NT2/D1 (cell line): ENCODE measurements around the gene GSTO1.

Source experiments
- DNase-seq: peaks from one replicate; pipeline ENCODE4 v3.0.0-alpha.2; 2011; ENCODE audit warnings: low read depth, low spot score
- H3K27me3 ChIP-seq: 2 replicates; pipeline ENCODE4 v1.6.0; 2011; ENCODE audit warnings: mild to moderate bottlenecking; ENCODE audit not compliant: insufficient read length, insufficient read depth
- H3K36me3 ChIP-seq: 2 replicates; pipeline ENCODE4 v1.6.1; 2011; ENCODE audit warnings: mild to moderate bottlenecking, low read length, mixed read lengths; ENCODE audit not compliant: insufficient read depth, insufficient read length
- H3K4me1 ChIP-seq: 2 replicates; pipeline ENCODE4 v1.5.1; 2011; ENCODE audit not compliant: insufficient read depth, insufficient read length
- H3K4me3 ChIP-seq: 2 replicates; pipeline ENCODE4 v1.5.1; 2011; ENCODE audit warnings: low read depth; ENCODE audit not compliant: insufficient read length
- H3K9ac ChIP-seq: 2 replicates; pipeline ENCODE4 v1.6.0; 2011; ENCODE audit warnings: low read depth; ENCODE audit not compliant: insufficient read length
- H3K9me3 ChIP-seq: 2 replicates; pipeline ENCODE4 v1.5.1; 2011; ENCODE audit warnings: mild to moderate bottlenecking, low read length; ENCODE audit not compliant: insufficient read depth
- SUZ12 ChIP-seq: IDR thresholded peaks from 2 replicates; pipeline ENCODE4 v1.6.1; 2011; ENCODE audit not compliant: insufficient read length, insufficient read depth; ENCODE audit errors: extremely low read depth
- YY1 ChIP-seq: IDR thresholded peaks from 2 replicates; pipeline ENCODE4 v1.6.1; 2011; ENCODE audit not compliant: insufficient read length, insufficient read depth
- ZNF274 ChIP-seq: IDR thresholded peaks from 2 replicates; pipeline ENCODE4 v1.6.1; 2011; ENCODE audit warnings: mild to moderate bottlenecking, low read depth, low read length

Gene GSTO1

DNA sequence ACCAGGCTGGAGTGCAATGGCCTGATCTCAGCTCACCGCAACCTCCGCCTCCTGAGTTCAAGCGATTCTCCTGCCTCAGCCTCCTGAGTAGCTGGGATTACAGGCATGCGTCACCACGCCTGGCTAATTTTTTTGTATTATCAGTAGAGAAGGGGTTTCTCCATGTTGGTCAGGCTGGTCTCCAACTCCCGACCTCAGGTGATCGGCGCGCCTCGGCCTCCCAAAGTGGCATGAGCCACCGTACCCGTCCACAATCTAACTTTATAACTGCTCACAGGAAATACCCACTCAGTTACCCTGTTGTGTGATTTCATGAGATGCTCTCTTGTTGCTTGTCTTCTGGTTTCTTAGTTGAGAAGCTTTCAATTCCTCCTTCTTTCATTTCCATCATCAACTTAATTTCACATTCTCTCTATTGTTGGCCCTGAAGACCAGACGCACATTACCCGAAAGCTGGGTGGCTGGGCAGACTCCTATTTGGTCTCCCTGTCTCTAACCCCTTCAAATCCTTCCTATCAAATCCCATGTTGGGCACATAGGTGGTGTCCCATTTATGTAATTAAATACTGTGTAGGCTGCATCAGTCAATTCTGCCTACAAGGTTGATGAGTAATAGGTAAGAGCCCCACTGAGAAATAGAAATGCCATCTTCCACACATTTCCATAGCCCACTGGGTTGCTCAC is 13.2 kb downstream of the GSTO1 start:
- no peak for DNase-seq
- TF ChIP-seq ZNF274 (no peak), YY1 (no peak), SUZ12 (no peak)
- H3K36me3 ChIP-seq, result peaks cover 51% of the 10 kb centered on the region
- no peaks in the 10 kb centered on the region for H3K9me3 ChIP-seq
- H3K27me3 ChIP-seq, result no peaks in the 10 kb centered on the region
- H3K9ac ChIP-seq, result peak overlapping the region; percentile 87
- no peaks in the 10 kb centered on the region for H3K4me1 ChIP-seq
- peak overlapping the region; percentile 75 for H3K4me3 ChIP-seq

DNA sequence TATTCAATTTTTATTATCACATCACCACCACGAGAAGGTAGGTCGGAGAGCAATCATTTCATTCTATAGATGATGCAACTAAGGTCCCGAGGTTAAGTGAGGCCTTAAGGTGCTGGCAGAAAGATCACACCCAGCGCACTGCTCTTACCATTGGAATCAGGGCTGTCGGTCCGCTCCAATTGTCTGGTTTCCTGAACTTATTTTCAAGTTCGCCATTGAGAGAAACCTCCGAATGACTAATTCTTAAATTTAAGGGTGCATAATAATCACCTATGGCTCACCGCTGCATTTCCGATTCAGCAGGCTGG is 13.7 kb downstream of the GSTO1 start:
- no peak for DNase-seq

DNA sequence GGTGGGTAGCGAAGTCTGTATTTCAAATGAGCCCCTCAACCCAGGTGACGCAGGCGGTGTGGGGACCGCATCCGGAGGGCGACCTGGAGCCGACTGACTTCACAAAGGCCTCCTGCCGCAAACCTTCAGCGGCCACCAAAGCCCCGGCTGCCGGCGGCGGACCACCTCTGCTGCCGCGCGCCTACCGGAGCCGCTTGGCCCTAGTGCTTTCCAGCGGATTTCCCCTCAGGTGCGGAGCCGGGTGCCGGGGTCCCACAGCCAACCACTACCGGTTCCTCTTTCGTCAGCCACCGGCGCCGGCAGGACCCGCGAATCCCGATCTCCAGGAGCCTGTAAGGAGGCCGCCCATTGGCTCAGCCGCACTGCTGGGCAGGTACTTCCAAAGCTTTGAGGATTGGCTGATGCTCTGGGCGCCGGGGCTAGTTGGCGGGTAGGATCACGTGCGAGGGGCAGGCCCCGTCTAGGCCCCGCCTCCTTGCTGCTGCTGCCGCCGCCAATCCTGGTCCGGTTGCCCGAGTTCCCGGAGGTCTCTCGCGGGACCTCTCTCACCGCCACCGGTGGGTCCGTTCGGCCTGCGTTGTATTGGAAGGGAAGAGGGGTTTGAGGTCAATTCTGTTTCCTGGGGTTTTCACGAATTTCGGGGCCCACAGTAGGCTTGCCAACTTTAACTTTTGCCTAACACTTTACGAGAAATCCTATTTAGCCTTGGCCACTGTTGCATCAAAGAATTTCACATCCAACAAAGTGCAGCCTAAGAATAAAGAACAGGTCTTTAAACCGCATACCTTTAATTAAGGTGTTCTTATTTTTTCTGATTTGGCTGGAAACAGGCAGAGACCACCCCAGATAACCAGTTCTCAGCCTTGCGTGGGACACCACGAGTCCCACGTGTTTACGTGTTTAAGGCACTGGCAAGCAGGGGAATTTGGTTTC is 14.3 kb downstream of the GSTO1 start, which contains the start of gene GSTO2:
Gene GSTO2, plus strand, starts transcription at position 472 of the 933 bp plus-strand sequence. CDS start 5,732 bp downstream, outside the sequence.
- H3K4me3 ChIP-seq, result peak within 1 kb of the TSS; percentile 75
- H3K27me3 ChIP-seq, result no peaks in the 10 kb centered on the region
- DNase-seq, result peak; percentile 94
- no peaks in the 10 kb centered on the region for H3K4me1 ChIP-seq
- no peaks in the 10 kb centered on the region for H3K9me3 ChIP-seq
- H3K9ac ChIP-seq, result peak within 1 kb of the TSS; percentile 87
- TF ChIP-seq SUZ12 (no peak), YY1 (no peak), ZNF274 (no peak)
- H3K36me3 ChIP-seq, result peaks cover 41% of the 10 kb centered on the region

More for the DNA sequence above, 13.7 kb downstream of the GSTO1 start:
- Histone ChIP-seq H3K9ac (peak overlapping the region; percentile 87), H3K27me3 (no peaks in the 10 kb centered on the region), H3K36me3 (peaks cover 47% of the 10 kb centered on the region), H3K9me3 (no peaks in the 10 kb centered on the region), H3K4me3 (peak overlapping the region; percentile 75), H3K4me1 (no peaks in the 10 kb centered on the region)
- no peak for TF ChIP-seq SUZ12
- TF ChIP-seq YY1, result no peak
- TF ChIP-seq ZNF274, result no peak

DNA sequence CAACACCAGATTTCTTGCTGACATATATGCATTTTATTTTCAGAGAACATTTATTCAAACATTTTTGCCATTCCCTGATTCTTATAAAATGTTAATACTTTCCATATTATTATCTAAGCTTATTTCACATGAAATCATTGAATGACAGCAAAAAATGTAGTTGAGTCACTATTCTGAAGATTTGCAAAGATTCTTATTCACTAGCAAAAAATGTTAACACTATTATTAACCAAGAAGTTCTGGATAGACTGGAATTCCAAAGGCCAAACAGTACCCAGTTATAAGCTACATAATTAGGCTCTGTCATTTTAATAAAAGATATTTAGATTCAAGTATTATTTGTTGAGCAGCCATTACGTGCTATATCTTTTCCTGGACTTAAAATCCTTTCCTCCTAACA is 18.6 kb downstream of the GSTO1 start:
- Histone ChIP-seq H3K27me3 (no peaks in the 10 kb centered on the region), H3K9me3 (no peaks in the 10 kb centered on the region), H3K36me3 (peaks cover under 1% of the 10 kb centered on the region), H3K4me3 (no peak overlapping the region), H3K4me1 (no peaks in the 10 kb centered on the region), H3K9ac (no peak overlapping the region)
- no peak for DNase-seq
- TF ChIP-seq ZNF274, result no peak
- no peak for TF ChIP-seq SUZ12
- no peak for TF ChIP-seq YY1

DNA sequence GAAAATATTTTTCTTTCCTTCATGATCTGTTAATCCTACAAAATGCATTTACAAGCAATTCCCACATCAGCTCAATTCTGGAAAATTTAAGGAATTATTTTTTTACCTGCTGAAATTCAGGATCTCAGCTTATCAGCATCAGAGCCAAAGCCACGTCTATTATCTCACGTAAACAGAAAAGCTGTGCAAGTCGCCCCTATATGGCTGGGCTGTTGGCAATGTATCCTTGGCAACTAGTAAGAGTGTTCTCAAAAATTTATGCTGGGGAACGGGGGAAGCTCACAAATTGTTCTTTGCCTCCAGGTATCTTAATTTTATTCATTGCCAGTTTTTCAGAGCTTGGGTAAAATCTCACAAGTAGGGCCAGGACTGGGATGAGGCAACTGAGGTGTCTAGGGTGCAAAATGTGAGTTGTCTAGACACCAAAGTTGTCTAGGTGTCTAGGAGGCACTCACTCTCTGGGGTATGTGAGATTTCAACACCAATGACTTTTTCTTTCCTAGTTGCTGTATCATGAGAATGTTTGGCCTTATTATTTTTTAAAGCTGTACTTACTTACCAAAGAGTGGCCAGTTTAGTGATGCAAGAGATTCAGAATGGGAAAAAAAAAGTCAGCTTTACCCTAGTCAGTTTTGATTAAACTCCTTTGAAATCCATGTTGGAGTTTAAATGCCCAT is 19.3 kb downstream of the GSTO1 start:
- Histone ChIP-seq H3K9me3 (no peaks in the 10 kb centered on the region), H3K27me3 (no peaks in the 10 kb centered on the region), H3K9ac (no peak overlapping the region), H3K4me1 (no peaks in the 10 kb centered on the region), H3K4me3 (no peak overlapping the region), H3K36me3 (no peaks in the 10 kb centered on the region)
- TF ChIP-seq SUZ12 (no peak), ZNF274 (no peak)
- DNase-seq, result no peak

DNA sequence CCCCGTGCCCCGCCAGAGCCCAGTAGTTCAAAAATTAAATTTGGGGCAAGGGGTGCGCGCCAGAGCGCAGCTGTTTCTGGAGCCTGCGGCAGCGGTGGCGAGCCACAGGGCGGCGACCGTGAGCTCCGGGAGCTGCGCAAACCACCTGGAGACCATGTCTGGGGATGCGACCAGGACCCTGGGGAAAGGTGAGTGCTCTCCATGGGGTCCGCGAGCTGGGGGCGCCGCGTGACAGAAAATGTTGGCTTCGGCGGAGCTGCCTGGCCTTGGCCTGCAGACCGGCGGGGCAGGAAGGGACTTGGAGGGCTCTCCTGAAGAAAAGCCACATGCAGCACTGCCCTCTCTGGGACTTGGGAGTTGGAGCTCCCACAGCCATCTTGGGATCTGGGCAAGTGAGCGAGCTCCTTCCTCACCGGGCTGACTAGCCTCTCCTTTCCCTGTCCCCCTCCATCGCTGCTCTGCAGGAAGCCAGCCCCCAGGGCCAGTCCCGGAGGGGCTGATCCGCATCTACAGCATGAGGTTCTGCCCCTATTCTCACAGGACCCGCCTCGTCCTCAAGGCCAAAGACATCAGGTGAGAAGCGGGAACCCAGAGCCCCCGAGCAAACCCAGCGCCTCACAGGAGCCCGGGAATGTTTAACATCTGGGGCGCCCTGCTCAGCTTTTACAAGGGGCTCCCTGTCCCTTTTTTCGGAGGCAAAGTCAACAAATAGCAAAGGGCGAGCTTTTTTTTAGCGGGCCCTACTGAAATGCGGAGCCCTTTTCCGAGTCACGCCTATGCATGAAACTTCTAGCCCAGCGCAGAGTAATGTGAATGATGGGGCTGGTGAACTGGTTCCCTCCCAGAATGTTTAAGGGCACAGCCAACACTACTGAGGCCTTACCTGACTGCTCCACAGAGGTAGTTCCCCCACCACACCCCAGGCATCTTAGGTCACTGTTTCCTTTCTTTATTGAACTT is 20.4 kb downstream of the GSTO1 start:
- TF ChIP-seq SUZ12 (no peak), YY1 (peak; percentile 18)
- no peaks in the 10 kb centered on the region for H3K4me1 ChIP-seq
- H3K9ac ChIP-seq, result peak overlapping the region; percentile 68
- no peaks in the 10 kb centered on the region for H3K27me3 ChIP-seq
- peak overlapping the region; percentile 56 for H3K4me3 ChIP-seq
- no peak for DNase-seq
- no peaks in the 10 kb centered on the region for H3K9me3 ChIP-seq
- H3K36me3 ChIP-seq, result peaks cover 6% of the 10 kb centered on the region

DNA sequence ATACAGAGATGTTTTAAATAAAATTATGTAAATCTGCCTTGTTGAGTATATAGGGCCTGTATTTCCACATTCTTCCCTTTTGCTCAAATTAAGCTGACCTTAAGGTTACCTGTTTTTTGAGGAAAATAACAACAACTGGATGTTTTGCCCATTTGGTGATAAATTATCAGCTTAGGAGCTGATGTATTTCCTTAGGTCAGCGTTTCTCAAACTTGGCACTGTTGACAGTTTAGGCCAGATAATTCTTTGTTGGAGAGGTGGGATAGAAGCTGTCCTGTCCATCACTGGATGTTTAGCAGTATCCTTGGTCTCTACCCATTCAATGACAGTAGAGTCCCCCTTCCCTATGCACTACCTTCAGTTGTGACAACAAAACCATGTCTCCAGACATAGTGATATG is 21.5 kb downstream of the GSTO1 start:
- no peak for DNase-seq
- peaks cover 6% of the 10 kb centered on the region for H3K36me3 ChIP-seq
- H3K9me3 ChIP-seq, result no peaks in the 10 kb centered on the region
- H3K4me3 ChIP-seq, result no peak overlapping the region
- no peaks in the 10 kb centered on the region for H3K27me3 ChIP-seq
- H3K9ac ChIP-seq, result no peak overlapping the region
- no peaks in the 10 kb centered on the region for H3K4me1 ChIP-seq
- no peak for TF ChIP-seq SUZ12
- TF ChIP-seq YY1, result no peak
- no peak for TF ChIP-seq ZNF274
